Kidney (tissue), 14 donors: ENCODE data around the gene TCF7. TPM values are rescaled to one million over a fixed set of nuclear protein-coding genes. Genes with fewer than 3 reads are reported as not detected.

ENCODE experiments used
- DNase-seq, 5 donors: peaks; one replicate each; pipeline ENCODE4 v3.0.0-alpha.2; 2013 to 2020
- FAIRE-seq: peaks from 2 replicates; lab custom pipeline; 2012; peaks lifted over from hg19 to GRCh38; lab: Jason Lieb, UNC
- H3K27ac ChIP-seq, 2 donors: one replicate each; pipeline ENCODE4 v1.7.0; 2013; ENCODE audit warnings: low read depth in 2 of 2, low read length in 2 of 2, inconsistent platforms in 1 of 2
- H3K27me3 ChIP-seq: one replicate; pipeline ENCODE4 v1.7.1; 2013; ENCODE audit warnings: low read length, inconsistent platforms; ENCODE audit not compliant: control insufficient read depth, insufficient read depth
- H3K36me3 ChIP-seq, 3 donors: one replicate each; pipeline versions ENCODE4 v1.7.0 to v1.7.1; 2013; ENCODE audit warnings: low read length in 3 of 3, control low read depth in 1 of 3, inconsistent platforms in 1 of 3; ENCODE audit not compliant: insufficient read depth in 3 of 3, control insufficient read depth in 2 of 3
- H3K4me1 ChIP-seq, 3 donors: one replicate each; pipeline versions ENCODE4 v1.7.0 to v1.7.1; 2013; ENCODE audit warnings: low read length in 3 of 3, inconsistent platforms in 1 of 3, low read depth in 1 of 3; ENCODE audit not compliant: control insufficient read depth in 2 of 3, insufficient read depth in 2 of 3
- H3K4me3 ChIP-seq, 3 donors: one replicate each; pipeline versions ENCODE4 v1.7.0 to v1.8.1; 2013; ENCODE audit warnings: low read length in 3 of 3, control low read depth in 1 of 3, inconsistent platforms in 1 of 3
- H3K9ac ChIP-seq, 3 donors: one replicate each; pipeline versions ENCODE4 v1.7.0 to v1.7.1; 2013; ENCODE audit warnings: low read length in 3 of 3, control low read depth in 1 of 3, inconsistent platforms in 1 of 3
- H3K9me3 ChIP-seq, 3 donors: one replicate each; pipeline versions ENCODE4 v1.7.0 to v1.7.1; 2013; ENCODE audit warnings: low read length in 3 of 3, control low read depth in 1 of 3, inconsistent platforms in 1 of 3; ENCODE audit not compliant: control insufficient read depth in 2 of 3, insufficient read depth in 1 of 3
- intact Hi-C: fragments of 100-400 bp; cut with DNase I; formaldehyde crosslinking; loops from one replicate; pipeline ENCODE4 v1.11.1; 2022
- polyA plus RNA-seq: library from polyadenylated mRNA; stranded (reverse); fragments of 350-450 nt; fragmentation: Illumina TruSeq; extraction: RNeasy Lipid Tissue Mini Kit (QIAGEN cat#74804); gene quantifications from one replicate; pipeline ENCODE4 v1.2.3, GENCODE V29; 2014; ENCODE audit warnings: low read depth, low replicate concordance; ENCODE audit not compliant: insufficient read depth
- total RNA-seq: library from RNA; stranded (reverse); fragmentation: NEBNext Ultra II Directional; extraction: Animal tissue kit (Norgen Biotek cat#: 25700); gene quantifications from one replicate; pipeline ENCODE4 v1.2.1, GENCODE V29; 2021
- TF ChIP-seq, protein P1 (sequence below): IDR thresholded peaks from 3 replicates; pipeline ENCODE4 v1.5.1; 2012; ENCODE audit warnings: mild to moderate bottlenecking, moderate library complexity, borderline replicate concordance; ENCODE audit not compliant: insufficient read depth; ENCODE audit errors: extremely low read depth
- donor health status: control.
- donor health status: control.
- donor health status: control.
- donor health status: control.
- donor health status: control.
- donor health status: DM: yes; HTN: yes; CAD: no.
- donor health status: Normal renal cell carcinoma (clear cell type).

TCF7 gene
- total and polyA plus RNA-seq, 2 donors from 2014 or later = 1.2 to 15.6 TPM

- FAIRE-seq (no peak), DNase-seq (peak in 1 of 5 donors; percentile 61)
- Histone ChIP-seq H3K9me3 (no peaks in the 10 kb centered on the region), H3K27me3 (no peaks in the 10 kb centered on the region), H3K36me3 (no peaks in the 10 kb centered on the region), H3K27ac (no peak overlapping the region), H3K4me3 (no peak overlapping the region), H3K9ac (no peak overlapping the region), H3K4me1 (peaks cover 0 to 10% (median 0%) of the 10 kb centered on the region in 3 donors)
- TF ChIP-seq, protein P1, sequence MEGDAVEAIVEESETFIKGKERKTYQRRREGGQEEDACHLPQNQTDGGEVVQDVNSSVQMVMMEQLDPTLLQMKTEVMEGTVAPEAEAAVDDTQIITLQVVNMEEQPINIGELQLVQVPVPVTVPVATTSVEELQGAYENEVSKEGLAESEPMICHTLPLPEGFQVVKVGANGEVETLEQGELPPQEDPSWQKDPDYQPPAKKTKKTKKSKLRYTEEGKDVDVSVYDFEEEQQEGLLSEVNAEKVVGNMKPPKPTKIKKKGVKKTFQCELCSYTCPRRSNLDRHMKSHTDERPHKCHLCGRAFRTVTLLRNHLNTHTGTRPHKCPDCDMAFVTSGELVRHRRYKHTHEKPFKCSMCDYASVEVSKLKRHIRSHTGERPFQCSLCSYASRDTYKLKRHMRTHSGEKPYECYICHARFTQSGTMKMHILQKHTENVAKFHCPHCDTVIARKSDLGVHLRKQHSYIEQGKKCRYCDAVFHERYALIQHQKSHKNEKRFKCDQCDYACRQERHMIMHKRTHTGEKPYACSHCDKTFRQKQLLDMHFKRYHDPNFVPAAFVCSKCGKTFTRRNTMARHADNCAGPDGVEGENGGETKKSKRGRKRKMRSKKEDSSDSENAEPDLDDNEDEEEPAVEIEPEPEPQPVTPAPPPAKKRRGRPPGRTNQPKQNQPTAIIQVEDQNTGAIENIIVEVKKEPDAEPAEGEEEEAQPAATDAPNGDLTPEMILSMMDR = no peak
- intact Hi-C loops = no loop called here
Observed at GRCh38 chr5:134095887-134096589, 18.4 kb upstream of the TCF7 start.

- peak in 1 of 5 donors; percentile 15 for DNase-seq
- no peak for FAIRE-seq
- Histone ChIP-seq H3K27me3 (no peaks in the 10 kb centered on the region), H3K4me1 (peaks cover 0 to 10% (median 0%) of the 10 kb centered on the region in 3 donors), H3K27ac (no peak overlapping the region), H3K4me3 (no peak overlapping the region), H3K36me3 (no peaks in the 10 kb centered on the region), H3K9me3 (no peaks in the 10 kb centered on the region), H3K9ac (no peak overlapping the region)
- TF ChIP-seq, protein P1 = no peak
- intact Hi-C loops = no loop called here
Observed at GRCh38 chr5:134097211-134097749, 17.2 kb upstream of the TCF7 start.

DNA sequence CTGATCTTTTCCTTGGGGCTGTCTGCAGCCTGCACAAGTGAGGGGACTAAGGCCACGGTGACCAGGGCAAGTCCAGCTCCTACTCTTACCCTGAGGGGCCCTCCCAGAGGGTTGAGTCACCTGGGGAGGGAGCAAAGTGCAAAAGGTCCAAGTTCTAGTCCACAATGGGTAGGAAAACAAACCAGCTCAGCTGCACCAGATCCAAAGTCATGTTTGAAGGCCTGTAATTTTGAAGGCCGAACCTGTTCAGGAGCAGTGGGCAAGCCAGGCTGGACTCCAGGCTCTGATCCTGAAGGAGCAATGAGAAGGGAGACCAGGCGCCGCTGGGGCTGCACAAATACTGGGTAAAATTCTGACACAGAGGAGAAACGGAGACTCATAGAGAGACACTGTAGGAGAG is 15.8 kb upstream of the TCF7 start:
- Histone ChIP-seq H3K9me3 (no peaks in the 10 kb centered on the region), H3K9ac (no peak overlapping the region), H3K27me3 (no peaks in the 10 kb centered on the region), H3K4me1 (peaks cover 0 to 10% (median 0%) of the 10 kb centered on the region in 3 donors), H3K4me3 (no peak overlapping the region), H3K27ac (no peak overlapping the region), H3K36me3 (no peaks in the 10 kb centered on the region)
- TF ChIP-seq, protein P1 = no peak
- intact Hi-C loops = no loop called here
- FAIRE-seq (no peak), DNase-seq (peak in 1 of 5 donors; percentile 56)
